CD4-positive, alpha-beta T cell treated with Interleukin-17A for 4 hours (primary cell): Measurements from ENCODE around the gene MAB21L1.

Experiments
- DNase-seq: peaks from one replicate; pipeline ENCODE4 v3.0.0-alpha.2; 2020; ENCODE audit warnings: mixed read lengths

Gene MAB21L1

GRCh38 chr13:35479038-35479492, 2.6 kb upstream of the MAB21L1 start:
- no peak for DNase-seq

GRCh38 chr13:35478271-35479037, 2.0 kb upstream of the MAB21L1 start:
- no peak for DNase-seq

GRCh38 chr13:35477386-35477946, 977 bp upstream of the MAB21L1 start:
- no peak for DNase-seq

- no peak for DNase-seq
Measured at GRCh38 chr13:35475212-35475959, 1.1 kb downstream of the MAB21L1 start.

- no peak for DNase-seq
Measured at GRCh38 chr13:35474496-35475211, 1.8 kb downstream of the MAB21L1 start.

- no peak for DNase-seq
Measured at GRCh38 chr13:35473802-35474201, 2.7 kb downstream of the MAB21L1 start.

GRCh38 chr13:35473206-35473775, 3.2 kb downstream of the MAB21L1 start:
- no peak for DNase-seq

GRCh38 chr13:35472323-35472881, 4.1 kb downstream of the MAB21L1 start:
- DNase-seq: no peak

GRCh38 chr13:35471706-35472322, 4.7 kb downstream of the MAB21L1 start:
- DNase-seq: no peak

- no peak for DNase-seq
Measured at GRCh38 chr13:35470671-35471661, 5.5 kb downstream of the MAB21L1 start.

- no peak for DNase-seq
Measured at GRCh38 chr13:35469806-35470525, 6.5 kb downstream of the MAB21L1 start.

- no peak for DNase-seq
Measured at GRCh38 chr13:35468195-35468594, 8.3 kb downstream of the MAB21L1 start.

GRCh38 chr13:35465371-35465770, 11.1 kb downstream of the MAB21L1 start:
- DNase-seq: no peak

- DNase-seq: no peak
Measured at GRCh38 chr13:35460061-35460460, 16.4 kb downstream of the MAB21L1 start.

- no peak for DNase-seq
Measured at GRCh38 chr13:35457258-35457657, 19.2 kb downstream of the MAB21L1 start.

GRCh38 chr13:35455022-35455421, 21.5 kb downstream of the MAB21L1 start:
- no peak for DNase-seq

- DNase-seq: no peak
Measured at GRCh38 chr13:35449821-35450220, 26.7 kb downstream of the MAB21L1 start.

- no peak for DNase-seq
Measured at GRCh38 chr13:35448465-35448864, 28.0 kb downstream of the MAB21L1 start.
